Lower lobe of right lung (tissue), 2 donors: Measurements from ENCODE around the gene USP7. TPM values are rescaled to one million over a fixed set of nuclear protein-coding genes. Genes with fewer than 3 reads are reported as not detected.
"Not testable (repeated sequence)": the region's sequence is repeated elsewhere in the genome, so short reads cannot be mapped to it uniquely, and the experiment has no call there.

Experiments
- ATAC-seq, 2 donors: fragments of 200-7000 bp; cut with Tn5 transposase; one replicate each; pipeline ENCODE4 v1.9.1; 2020 to 2022; ENCODE audit warnings: mild to moderate bottlenecking in 2 of 2, moderate library complexity in 2 of 2
- DNase-seq: peaks from one replicate; pipeline ENCODE4 v3.0.0-alpha.2; 2020
- H3K27ac ChIP-seq: fragments of 200-600 bp; one replicate; pipeline ENCODE4 v1.8.0; 2022
- H3K27me3 ChIP-seq: fragments of 200-600 bp; one replicate; pipeline ENCODE4 v1.8.0; 2022; ENCODE audit warnings: low read depth
- H3K36me3 ChIP-seq: fragments of 200-600 bp; one replicate; pipeline ENCODE4 v1.8.0; 2022; ENCODE audit warnings: mild to moderate bottlenecking
- H3K4me1 ChIP-seq: fragments of 200-600 bp; one replicate; pipeline ENCODE4 v1.8.0; 2022
- H3K4me3 ChIP-seq: fragments of 200-600 bp; one replicate; pipeline ENCODE4 v1.8.0; 2022; ENCODE audit warnings: mild to moderate bottlenecking
- H3K9me3 ChIP-seq: fragments of 200-600 bp; one replicate; pipeline ENCODE4 v1.8.0; 2022
- CTCF ChIP-seq: fragments of 200-600 bp; IDR thresholded peaks from one replicate; pipeline ENCODE4 v1.8.0; 2022; ENCODE audit warnings: antibody characterized with exemption, mild to moderate bottlenecking
- intact Hi-C: fragments of 100-400 bp; cut with DNase I; formaldehyde crosslinking; loops from one replicate; pipeline ENCODE4 v1.11.0; 2022
- total RNA-seq: library from RNA; stranded (reverse); fragmentation: NEBNext Ultra II Directional; extraction: Animal tissue kit (Norgen Biotek cat#: 25700); gene quantifications from one replicate; pipeline ENCODE4 v1.2.1, GENCODE V29; 2021
- donor health status: DM: no; HTN: yes; CAD: no; lungs with severe emphysema.

The USP7 gene
- total RNA-seq, 1 donor from 2014 or later, result 87.5 TPM

GRCh38 chr16:8921347-8921984 is 42.2 kb downstream of the USP7 start:
- TF ChIP-seq CTCF, result no peak
- Histone ChIP-seq H3K27me3 (no peaks in the 10 kb centered on the region), H3K4me3 (no peak overlapping the region), H3K36me3 (peaks cover 92% of the 10 kb centered on the region), H3K9me3 (no peaks in the 10 kb centered on the region), H3K4me1 (peaks cover 9% of the 10 kb centered on the region), H3K27ac (no peak overlapping the region)
- no peak for ATAC-seq
- no peak for DNase-seq
- intact Hi-C loops, result no loop called here

GRCh38 chr16:8920645-8921346 is 42.9 kb downstream of the USP7 start:
- Histone ChIP-seq H3K4me1 (peaks cover 9% of the 10 kb centered on the region), H3K27me3 (no peaks in the 10 kb centered on the region), H3K4me3 (no peak overlapping the region), H3K27ac (no peak overlapping the region), H3K36me3 (peaks cover 92% of the 10 kb centered on the region), H3K9me3 (no peaks in the 10 kb centered on the region)
- no peak for TF ChIP-seq CTCF
- DNase-seq, result no peak
- no peak for ATAC-seq
- intact Hi-C loops, result no loop called here

GRCh38 chr16:8919934-8920462 is 43.7 kb downstream of the USP7 start:
- intact Hi-C loops, result no loop called here
- no peak for DNase-seq
- no peak for ATAC-seq
- H3K4me1 ChIP-seq, result peaks cover 9% of the 10 kb centered on the region
- TF ChIP-seq CTCF, result no peak
- H3K27ac ChIP-seq, result no peak overlapping the region
- H3K27me3 ChIP-seq, result no peaks in the 10 kb centered on the region
- no peaks in the 10 kb centered on the region for H3K9me3 ChIP-seq
- peaks cover 95% of the 10 kb centered on the region for H3K36me3 ChIP-seq
- H3K4me3 ChIP-seq, result no peak overlapping the region

- no peak for TF ChIP-seq CTCF
- H3K4me1 ChIP-seq, result peaks cover 6% of the 10 kb centered on the region
- peaks cover 95% of the 10 kb centered on the region for H3K36me3 ChIP-seq
- ATAC-seq (no peak), DNase-seq (no peak)
- H3K4me3 ChIP-seq, result no peak overlapping the region
- intact Hi-C loops, result no loop called here
- no peaks in the 10 kb centered on the region for H3K27me3 ChIP-seq
- no peak overlapping the region for H3K27ac ChIP-seq
- H3K9me3 ChIP-seq, result no peaks in the 10 kb centered on the region
These were observed 44.4 kb downstream of the USP7 start for GRCh38 chr16:8919089-8919933.

GRCh38 chr16:8917336-8917735 is 46.4 kb downstream of the USP7 start:
- H3K27ac ChIP-seq, H3K27me3 ChIP-seq, H3K4me1 ChIP-seq, ATAC-seq, intact Hi-C loops, H3K4me3 ChIP-seq, DNase-seq, H3K9me3 ChIP-seq: not testable (repeated sequence)
- peaks cover 99% of the 10 kb centered on the region for H3K36me3 ChIP-seq
